ENCODE measurements around the gene KIAA1958.

- TF ChIP-seq CTCF (IDR thresholded peaks at IDR 0.05; ENCODE audit: insufficient read depth, low read length) (no peak), SPI1 (IDR thresholded peaks at IDR 0.05; ENCODE audit: borderline replicate concordance, low read depth) (no peak), POLR2AphosphoS5 (IDR thresholded peaks at IDR 0.05; ENCODE audit: low read depth) (no peak), REST (IDR thresholded peaks at IDR 0.05; ENCODE audit: insufficient replicate concordance, low read depth) (no peak), GABPA (IDR thresholded peaks at IDR 0.05; ENCODE audit: low read depth) (no peak)
These were observed 40.5 kb upstream of the KIAA1958 start for GRCh38 chr9:112446080-112446479.

All from HL-60 (cell line).